ENCODE measurements around the gene JAK1.

The JAK1 gene

DNA sequence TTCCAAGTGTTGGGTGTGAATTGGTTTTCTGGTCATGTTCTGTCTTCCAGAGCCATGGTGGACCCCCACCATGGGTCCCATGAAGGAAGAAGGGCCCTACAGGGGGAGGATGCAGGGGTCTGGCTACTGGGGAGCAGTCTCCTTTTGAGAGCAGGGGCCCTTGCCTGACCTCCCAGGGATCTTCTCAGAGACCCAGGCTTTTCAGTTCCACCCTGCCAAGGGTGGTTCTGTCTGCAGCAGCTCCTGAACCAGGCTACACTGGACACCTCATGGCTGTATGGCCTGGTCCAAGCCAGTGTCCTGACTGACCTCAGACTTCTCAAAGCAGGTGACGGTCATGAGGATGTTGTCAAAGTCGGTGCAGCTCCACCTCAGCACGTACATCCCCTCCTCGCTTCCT lies 109.0 kb downstream of the JAK1 start:
- DNase-seq = no peak

DNA sequence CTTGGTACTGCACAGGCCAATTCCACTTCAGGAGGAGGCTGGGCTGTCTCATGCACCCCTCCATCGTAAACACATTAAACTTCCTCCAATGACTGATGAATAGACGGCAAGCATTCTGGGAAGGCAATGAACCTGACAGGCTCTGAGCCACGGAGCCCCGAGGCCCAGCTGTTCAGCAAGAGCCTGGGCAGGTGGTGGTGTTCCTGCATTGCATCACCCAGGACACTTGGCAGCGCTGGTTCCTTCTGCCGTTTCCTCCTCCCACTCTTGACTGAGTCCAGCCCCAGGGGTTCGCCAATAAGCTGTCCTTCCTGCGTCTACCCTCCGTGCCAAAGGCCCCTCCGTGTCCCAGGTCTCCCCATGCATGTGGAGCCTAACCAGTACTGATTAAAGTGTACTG lies 109.8 kb downstream of the JAK1 start:
- DNase-seq = no peak

DNA sequence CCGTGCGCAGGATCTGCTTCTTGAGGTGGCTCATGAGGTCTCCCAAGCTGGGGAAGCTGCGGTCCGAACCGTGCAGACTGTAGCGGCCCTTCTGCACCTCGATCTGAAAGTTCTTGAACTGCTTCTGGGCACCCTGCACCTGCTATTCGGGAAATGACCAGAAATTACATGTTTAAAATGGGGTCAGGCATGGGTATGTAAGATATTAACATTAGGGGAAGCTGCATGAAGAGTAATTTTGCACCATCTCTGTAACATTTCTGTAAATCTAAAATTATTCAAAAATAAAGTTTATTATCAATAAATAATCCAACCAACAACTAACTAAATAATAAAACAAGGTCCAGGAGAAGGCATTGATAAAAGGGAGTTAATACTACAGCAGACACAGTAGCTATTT lies 110.8 kb downstream of the JAK1 start:
- DNase-seq = no peak

- DNase-seq = no peak
These were observed 111.7 kb downstream of the JAK1 start for GRCh38 chr1:64854674-64855073.

DNA sequence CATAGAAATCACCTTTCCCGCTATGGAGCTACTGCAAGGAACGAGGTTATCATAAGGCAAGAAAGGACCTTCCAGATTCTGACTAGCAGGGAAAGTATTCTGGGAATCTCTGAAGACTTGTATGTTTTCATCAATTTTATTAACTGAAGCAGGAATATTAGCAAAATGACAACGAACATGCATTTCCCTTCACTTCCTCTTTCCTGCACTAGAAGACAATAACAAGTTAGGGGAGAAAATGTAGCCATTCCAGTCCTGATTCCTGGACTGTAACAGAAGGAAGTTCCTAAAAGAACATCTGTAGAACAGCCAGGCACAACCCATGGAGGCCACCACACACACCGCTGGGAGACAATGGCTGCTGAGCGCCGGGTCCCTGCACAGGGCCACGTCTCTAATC lies 114.7 kb downstream of the JAK1 start:
- no peak for DNase-seq

GRCh38 chr1:64850846-64851245 lies 115.5 kb downstream of the JAK1 start:
- DNase-seq = no peak

DNA sequence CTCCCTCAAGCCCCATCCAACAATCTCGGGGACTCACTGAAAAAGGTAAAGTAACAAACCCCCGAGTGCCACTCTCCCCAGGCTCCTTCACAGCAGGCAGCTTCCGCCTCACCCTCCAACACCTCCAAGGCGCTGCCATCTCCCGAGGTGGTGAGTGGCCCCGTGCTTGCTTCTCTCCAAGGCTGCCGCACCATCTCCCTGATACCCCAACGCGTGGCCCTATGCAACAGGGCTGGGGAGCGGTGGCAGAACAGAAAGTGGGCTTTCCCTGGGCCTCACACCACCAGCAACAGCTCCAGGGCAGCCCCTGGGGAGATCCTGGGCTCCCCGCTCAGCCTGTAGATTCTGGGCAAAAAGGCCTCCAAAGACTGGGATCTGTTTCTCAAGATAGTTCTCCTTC lies 116.4 kb downstream of the JAK1 start:
- DNase-seq = no peak

DNA sequence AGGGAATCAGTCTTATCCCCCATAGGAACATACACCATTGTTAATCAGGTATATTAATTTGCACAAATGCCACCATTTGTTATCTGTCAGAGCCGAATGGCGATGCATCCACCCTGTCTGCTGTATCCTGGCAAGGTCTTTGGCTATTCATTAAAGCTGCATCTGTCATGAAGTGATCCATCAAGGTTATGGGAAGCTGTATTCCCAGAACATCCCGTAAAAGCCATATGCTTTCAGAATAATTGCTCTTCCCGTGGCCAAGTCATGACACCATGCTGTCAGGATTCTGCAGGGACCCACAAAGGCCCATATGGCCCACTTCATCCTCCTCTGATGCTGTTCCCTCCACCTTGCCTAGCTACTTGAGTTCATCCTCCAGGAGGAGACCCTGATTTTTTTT lies 117.5 kb downstream of the JAK1 start:
- no peak for DNase-seq

- DNase-seq = no peak
These were observed 118.2 kb downstream of the JAK1 start for GRCh38 chr1:64848136-64848535.

GRCh38 chr1:64847666-64848065 lies 118.7 kb downstream of the JAK1 start:
- DNase-seq = no peak

DNA sequence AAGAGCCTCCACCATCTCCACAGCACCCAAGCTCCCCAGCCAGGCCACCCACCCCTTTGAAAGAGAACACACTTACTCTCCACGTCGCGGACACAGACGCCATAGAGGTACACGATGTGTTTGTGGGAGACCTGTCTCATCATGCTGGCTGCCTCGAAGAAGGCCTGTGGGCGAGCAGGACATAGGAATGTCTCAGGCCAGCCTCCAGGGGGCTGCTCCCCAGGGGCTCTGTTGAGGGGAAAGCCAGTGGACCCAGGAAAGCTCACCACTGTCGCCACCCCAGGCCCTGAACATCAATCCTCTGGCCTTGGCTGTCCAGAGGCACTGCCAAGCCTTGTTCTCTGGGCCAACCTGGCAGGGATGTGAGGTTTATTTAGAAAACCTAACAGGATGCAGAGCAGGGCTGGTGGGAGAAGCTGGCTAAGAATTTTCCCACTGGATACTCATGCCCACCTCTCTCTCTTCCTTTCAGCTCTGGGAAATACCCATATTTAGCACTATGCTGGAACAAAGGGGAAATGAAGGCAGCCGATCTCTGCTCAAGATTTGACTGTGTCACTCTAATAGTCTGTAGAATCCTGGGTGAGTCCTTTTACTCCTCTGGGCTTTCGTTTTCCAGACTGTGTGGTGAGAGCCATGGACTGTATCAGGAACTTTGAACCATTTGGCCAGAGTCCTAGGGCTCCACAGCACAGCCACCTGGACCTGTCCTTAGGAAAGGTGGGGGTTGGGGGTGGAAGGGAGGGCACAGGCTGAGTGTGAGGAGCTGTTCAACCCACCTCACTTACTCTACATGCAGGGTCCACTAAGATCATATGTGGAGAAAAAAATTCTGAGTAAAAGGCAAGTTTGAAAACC lies 119.5 kb downstream of the JAK1 start:
- DNase-seq = no peak

- DNase-seq = no peak
These were observed 120.4 kb downstream of the JAK1 start for GRCh38 chr1:64845831-64846425.

- no peak for DNase-seq
These were observed 121.7 kb downstream of the JAK1 start for GRCh38 chr1:64844609-64845008.

- no peak for DNase-seq
These were observed 122.2 kb downstream of the JAK1 start for GRCh38 chr1:64844175-64844574.

DNA sequence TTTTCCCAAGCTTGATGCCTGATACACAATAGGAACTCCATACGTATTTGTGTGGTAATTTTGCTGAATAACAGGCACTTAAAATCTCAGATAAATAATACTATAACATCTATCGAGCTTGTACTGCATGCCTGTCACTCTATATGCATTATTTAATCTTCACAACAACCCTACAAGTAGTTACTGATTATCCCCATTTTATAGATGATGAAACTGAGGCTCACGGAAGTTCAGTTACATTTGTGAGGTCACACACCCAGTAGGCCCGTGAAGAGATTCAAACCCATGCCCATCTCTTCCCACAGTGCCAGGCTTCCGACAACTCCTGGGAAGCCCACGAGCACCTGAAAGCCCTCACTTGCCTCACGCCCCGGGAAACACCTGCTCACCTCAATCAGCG lies 122.7 kb downstream of the JAK1 start:
- no peak for DNase-seq

GRCh38 chr1:64842224-64842623 lies 124.1 kb downstream of the JAK1 start:
- DNase-seq = no peak

DNA sequence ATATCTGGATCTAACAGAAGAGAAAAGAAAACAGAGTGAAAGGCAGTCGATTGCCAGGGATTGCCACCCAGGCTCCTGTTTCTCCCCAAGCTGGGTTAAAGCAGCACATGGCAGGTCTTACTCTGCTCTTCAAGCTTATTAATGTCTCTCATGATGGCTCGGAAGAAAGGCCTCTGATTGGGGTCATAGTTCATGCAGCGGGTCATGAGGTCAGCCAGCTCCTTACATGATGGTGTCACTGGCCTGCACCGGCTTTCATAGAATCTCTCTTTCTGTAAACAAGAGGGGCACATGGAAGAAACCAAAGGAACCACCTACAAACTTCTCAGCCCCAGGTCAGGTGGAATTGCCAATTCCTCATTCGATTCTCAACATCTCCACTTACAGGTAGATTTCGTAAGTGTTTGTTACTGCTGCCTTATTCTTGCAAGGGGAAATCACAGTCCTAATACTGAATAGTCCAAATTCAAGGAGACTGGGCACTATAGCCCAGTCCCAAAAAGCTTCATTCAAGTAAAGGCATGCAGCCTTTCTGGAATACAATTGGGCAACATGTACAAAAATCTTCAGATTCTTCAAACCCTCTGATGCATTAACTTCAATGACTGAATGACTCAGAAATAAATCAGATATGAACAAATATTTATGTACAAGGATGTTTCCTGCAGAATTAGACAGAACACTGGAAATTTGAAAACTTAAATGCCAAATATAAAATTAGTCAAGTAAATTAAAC lies 124.9 kb downstream of the JAK1 start:
- DNase-seq = no peak

DNA sequence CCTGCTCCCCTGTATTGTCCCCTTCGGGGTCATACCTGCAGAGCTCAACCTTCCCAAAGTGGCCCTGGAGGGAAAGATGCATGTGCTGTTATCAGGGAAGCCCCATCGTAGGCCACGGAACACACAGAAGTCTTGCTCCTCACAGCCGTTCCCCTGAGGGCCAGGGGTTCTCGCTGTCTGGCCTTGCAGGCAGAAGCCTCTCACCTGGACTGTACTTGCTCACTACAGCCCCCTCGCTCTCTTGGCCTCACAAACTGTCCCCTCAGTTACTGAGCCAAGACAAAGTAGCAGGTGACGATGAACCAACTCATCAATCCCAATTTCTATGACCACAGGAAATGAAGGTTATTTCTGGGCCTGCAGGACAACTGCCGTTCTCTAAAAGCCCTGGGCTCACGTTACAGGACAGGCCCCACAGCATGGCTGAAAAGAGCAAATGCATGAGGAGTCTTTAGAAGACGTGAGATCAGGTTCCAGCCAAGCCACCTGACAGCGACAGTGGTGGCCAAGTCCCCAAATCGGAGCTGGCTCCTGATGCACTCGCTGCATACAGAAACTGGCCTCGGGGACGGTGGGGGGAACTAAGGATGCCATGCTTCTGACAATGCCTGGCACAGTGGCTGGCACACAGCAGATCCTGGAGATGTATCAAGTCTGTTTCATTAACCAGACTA lies 126.5 kb downstream of the JAK1 start:
- no peak for DNase-seq

DNA sequence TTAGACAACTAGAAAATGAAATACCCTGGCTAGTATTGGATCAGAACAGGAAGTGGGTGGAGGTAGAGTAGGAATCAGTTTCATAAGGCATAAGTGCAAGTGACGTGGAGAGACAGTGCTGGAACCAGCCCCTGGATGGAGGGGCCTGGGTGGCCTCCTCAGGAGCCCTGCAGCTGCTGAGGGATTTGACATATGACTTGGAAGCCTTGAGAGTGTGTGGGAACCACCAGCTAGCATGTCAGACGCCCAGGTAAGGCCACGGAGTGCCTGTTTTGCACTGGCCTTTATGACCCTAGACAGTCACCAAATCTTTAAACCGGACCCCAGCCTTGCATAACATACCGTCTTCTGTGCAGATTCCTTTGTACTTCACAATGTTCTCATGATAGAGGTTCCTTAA lies 127.1 kb downstream of the JAK1 start:
- DNase-seq = no peak

DNA sequence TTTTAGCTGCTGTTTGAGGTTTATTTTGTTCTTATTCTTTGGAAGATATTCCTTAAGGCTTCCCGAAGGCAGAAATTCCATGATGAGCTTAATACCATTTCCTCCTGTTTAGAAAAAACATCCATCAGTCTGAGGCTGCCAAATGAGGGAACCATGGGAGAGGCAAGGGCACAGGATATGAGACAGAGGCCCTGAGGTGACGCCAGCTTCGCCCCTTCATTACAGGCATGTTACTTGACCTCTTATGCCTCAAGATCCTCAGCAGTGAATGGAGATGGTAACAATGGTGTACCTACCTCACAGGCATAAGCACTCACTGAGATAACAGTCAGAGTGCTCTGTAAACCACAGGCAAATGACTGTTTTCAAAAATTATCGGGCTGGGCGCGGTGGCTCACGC lies 127.9 kb downstream of the JAK1 start:
- DNase-seq = no peak

DNA sequence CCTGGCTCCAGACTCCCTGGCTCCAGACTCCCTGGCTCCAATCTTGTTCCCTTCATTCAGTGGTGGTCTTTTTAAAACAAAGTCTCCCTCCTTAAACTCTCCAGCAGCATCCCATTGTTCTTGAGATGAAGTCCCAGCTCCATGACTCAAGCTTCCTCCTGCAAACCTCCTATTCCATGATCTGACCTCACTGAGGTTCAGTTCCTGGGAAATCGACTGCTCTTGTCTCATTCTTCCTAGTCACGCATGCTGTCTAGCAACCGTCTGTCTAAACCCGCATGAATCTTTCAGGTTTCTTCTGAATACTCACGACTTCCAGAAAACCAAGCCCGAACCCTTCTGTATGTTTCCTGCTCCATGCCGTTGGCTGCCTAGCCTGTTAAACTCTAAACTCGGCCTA lies 129.5 kb downstream of the JAK1 start:
- DNase-seq = no peak

DNA sequence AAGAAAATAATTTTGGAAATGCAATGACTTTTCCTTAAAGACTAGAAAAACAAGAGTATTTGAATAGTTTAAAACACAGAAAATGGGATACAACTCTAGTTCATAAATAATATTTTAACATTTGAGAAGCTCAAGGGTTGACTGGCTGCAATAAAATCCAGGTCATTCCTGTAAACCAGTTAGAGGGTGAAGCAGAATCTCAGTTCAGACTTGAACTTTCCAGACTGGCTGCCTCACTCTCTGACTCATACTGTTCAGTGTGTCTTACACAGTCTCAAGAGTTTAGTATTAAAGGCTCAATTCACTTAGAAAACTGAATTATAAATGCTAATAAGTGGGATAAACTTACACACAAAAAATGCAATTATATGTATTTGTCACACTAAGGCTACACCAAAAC lies 131.6 kb downstream of the JAK1 start:
- DNase-seq = no peak

DNA sequence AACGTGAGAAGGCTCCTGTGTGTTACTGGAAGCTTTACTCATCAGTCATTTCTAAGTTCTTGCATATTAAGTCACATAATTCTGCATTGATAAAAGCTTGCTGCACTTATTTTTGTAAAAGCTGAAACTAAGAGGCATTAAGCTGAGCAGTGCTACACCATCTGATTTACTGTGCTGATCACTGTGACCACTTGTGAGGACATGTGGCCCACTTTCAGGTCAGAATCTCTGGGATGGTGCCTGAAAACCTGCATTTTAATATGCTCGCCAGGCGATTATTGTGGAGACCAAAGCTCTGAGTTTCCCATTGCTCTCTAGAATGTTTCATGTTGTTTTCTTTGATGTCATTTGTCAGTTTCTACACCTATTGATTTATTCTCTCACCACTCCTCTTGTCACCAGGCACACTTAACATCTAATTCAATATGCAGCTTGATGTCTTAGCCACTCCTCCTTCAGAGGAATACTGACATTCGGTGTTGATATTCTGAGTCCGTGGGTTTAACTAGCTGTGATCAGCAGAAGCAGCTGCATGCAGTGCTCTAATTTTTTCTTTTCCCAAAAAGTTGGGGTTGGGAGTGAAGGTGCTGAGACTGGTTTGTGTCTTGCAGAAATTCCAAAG lies 136.2 kb downstream of the JAK1 start:
- DNase-seq = no peak

Measured in stimulated activated CD4-positive, alpha-beta T cell treated with anti-CD3 and anti-CD28 coated beads, Interleukin-4, amount 100 ng/mL, for 4 hours (primary cell).